Stimulated activated CD4-positive, alpha-beta T cell treated with anti-CD3 and anti-CD28 coated beads, TNF-alpha, amount 100 ng/mL, for 4 hours (primary cell): ENCODE measurements around the gene SPDEF.

ENCODE experiments used
- DNase-seq, 3 experiments: peaks; one replicate each; pipeline ENCODE4 v3.0.0-alpha.2; 2020; ENCODE audit warnings: low read depth in 3 of 3

Gene SPDEF

DNA sequence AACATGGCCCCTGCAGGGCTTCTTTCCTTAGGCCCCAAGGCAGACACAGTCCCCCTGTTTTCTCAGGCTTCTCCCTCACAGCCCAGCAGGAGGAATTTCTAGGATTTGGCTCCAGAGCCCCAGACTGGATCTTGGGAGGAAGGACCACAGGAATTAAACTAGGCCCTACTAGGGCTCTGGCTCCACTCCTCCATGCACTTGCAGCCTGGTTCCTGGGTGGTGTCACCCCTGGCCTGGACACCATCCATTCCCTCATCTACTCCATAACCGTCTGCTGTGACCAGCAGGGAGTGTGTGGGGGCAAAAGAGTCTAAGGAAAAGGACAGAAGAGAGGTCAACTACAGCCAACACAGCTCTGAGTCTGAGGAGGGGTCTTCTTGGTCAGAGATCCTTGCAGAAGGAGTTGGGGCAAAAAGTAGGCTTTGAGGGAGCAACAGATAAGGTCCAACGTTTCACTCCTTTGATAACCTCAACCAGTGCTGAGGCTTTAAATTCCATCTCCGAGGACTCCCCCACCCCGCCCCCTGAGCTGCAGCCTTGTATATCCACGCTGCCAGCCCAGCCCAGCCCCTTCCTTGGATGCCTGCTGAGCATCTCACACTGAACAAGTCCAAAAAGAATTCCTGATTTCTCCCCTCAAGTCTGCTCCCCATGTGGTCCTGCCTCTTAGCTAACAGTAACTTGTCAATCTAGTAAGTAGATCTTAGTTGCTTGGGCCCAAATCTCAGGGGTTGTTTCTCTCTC, 27.9 kb upstream of the SPDEF start:
- no peak for DNase-seq

DNA sequence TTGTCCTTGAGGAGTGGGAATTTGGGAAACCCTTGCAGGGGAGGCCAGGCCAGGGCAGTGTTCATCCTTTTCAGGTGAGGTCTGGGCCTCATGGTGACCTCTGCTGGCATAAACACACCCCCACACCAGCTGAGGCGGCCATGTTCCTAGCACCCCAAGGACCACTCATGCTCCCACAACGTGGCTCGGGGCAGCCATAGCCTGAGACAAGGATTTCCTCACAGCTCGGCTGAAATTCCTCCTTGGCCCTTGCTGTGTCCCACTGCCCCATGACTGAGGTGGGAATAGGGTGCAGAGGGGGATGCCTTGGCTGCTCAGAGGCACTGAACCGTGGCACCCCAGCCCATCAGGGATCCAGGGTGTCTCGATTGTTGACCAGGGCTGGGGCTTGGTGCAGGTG, 27.3 kb upstream of the SPDEF start:
- no peak for DNase-seq

DNA sequence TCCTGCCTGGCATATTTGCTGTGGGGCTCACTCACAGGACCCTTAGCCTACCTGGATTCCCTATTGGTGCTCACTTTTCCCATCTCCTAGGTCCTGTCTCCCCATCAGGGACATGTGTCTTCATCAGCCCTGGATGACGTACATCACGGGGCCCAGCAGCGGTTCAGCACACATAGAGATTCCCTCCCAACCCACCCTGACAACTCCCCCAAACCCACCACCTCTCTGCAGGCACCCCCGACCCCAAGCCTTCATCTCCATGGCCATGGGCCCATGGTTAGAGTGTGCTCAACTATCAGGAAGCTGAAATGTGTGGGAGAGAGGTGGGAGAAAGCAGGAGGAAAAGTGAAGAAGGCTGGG, 25.4 kb upstream of the SPDEF start:
- DNase-seq: no peak

DNA sequence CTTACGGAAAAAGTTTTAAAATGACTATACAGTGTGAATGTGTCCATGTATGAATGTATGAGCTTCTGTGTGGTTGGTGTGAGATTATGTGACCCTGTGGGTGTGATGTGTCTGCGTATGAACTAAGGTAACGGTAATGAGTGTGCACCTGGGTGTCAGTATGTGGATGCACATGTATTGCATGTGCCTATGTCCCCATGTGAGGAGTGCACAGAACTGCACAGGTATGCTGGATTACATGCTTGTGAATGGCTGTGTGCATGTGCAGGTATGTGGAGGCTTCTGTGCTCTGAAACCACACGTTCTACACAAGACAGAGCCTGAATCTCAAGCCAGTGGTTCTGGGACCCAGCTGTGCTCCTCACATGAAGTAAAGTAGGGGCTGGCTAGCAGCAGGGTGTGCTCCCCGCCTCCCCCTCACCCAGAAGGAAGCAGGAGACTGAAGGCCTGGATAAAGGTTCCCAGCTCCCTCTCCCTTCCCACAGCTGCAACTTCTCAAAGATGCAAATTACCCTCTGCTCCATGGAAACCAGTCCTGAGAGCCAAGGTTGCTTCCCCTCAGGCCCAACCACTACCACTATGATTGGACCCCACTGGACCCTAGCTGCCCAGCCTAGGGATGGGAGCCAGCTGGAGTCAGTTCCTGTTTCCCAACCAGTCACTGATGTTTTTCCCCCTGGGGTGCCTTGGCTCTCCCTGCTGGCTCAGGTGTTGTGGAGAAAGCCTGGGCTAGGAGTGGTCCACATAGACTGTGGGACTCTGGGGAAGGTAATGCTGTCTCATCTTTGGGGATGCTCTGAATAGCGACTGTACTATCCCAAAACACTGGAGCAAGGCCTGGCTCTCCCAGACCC, 24.8 kb upstream of the SPDEF start:
- DNase-seq: no peak

DNA sequence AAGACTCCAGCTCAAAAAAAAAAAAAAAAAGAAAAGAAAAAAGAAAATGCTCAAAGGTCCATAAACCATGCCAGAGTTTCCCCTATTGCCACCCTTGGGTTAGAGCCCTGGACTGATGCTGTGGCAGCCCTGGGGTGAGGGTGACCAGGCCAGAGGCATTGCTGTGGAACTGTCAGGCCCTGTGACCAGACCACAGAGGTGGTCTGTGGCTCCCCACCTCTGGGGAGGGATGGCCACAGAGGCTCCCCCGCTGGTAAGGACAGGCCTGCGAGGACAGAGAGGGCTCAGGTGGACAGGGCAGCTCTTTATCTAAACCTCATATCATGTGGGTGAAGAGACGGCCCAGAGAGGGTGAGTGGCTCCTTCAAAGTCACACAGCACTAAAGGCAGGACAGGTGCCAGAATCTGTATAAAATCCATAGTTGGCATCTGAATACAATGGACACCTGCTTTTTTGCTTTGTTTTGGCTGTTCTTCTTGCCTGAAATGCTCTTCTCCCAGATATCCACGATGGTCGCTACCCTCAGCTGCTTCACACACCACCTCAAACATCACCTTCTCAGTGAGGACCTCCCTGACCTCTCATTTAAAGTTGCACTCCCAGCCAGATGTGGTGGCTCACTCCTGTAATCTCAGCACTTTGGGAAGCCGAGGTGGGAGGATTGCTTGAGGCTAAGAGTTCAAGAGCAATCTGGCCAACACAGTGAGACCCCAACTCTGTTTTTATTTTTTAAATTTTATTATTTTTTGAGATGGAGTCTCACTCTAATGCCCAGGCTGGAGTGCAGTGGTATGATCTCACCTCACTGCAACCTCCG, 22.5 kb upstream of the SPDEF start:
- no peak for DNase-seq

DNA sequence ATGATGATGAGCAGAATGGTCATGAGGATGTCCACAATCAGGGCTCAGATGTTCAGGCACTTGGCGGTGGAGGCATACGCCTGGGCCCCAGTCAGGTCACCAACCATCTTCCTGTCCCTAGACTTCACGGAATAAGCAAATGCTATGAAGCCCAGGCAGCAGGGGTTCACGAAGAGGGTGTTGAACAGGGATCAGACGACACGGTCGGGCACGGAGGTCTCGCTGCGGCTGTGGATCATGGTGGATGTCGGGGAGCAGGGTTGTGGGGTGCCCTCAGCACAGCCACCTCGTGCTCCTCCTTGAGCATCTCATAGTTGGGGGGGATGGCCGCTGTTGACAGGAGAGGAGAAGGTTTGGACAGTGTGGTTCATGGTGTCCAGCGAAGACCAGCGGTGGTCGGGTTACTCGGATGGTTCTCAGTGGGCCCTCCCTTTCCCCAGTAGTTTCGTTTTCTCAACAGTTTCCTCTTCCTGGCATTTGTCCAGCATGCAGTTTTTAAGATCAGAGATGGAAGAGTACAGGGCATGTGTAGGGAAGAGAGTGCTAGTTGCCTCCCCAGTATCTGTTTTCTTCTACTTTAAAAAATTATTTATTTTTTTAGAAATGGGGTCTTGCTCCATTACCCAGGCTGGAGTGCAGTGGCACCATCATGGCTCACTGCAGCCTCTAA, 20.3 kb upstream of the SPDEF start:
- DNase-seq: no peak

DNA sequence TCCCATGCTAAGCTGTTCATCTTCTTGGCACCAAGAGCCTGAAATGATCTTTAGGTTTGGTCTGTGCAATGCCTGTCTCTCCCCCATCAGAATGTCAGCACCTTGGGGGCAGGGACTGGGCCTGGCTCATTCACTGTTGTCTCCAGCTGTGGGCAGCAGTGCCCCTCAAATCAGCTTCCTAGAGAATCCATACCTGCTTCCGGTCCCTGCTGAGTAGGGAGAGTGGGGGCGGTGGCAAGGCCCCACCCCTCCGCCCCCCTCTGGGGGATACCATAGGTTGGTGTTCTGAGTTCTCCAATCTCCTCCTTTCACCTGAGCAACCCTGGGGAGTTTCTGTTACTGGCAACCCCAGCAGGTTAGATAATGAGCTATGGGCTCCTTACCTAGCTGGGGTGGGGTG, 19.2 kb upstream of the SPDEF start:
- no peak for DNase-seq

DNA sequence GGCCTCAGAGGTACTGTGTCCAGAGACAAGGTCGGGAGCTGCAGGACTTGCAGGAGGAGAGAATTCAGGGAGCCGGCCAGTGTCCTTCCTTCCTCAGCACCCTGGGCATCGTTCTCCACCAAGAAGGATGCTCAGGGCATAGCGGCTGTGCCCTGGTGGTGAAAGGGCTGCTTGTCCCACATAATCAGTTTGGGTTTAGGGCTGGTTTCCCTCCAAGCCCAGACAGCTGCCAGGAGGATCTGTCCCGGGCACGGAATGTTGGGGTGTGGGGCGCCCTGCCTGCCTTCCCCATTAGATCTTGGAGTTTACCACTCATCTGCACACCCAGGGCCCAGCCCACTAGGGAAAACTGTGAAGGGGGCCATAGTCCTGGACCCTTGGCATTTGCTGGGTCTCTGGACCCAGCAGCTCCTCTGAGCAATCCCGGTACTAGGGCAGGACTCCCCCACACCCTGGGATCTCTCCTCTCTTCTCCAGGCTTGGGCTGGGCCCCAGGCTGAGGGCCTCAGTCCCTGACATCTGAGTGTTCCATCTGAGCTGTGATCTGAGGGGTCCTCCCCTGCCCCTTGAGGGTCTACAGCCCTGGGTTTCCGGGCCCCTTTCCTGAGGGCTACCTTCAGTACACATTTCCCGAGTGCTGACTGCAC, 18.6 kb upstream of the SPDEF start:
- DNase-seq: no peak

DNA sequence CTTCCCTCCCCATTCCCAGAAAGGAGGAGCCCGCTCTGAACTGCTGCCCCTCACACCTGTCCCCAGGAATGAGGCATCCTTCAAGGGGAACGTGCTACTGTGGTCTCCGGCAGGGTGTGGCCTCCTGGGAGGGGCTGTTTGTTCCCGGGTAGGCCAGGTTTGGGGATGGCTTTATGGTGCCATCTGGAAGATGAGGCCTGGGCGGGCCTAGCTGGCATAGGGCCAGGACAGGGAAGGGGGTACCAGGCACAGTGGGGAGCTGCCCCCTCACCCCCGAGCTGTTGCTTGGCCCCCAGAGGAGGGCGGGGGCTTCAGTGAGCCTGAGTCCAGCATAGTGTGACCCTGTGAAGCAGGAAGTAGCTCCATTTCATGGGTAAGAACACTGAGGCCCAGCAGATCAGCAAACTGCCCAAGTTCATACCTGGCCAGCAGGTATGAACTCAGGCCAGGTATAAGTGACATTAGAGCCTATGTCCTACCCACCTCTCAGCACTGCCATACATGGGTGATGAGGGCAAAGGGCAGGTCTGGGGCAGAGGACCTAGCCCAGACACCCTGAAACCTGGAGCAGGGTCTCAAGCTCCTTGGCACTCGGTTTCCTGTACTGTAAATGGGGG, 17.5 kb upstream of the SPDEF start:
- no peak for DNase-seq

DNA sequence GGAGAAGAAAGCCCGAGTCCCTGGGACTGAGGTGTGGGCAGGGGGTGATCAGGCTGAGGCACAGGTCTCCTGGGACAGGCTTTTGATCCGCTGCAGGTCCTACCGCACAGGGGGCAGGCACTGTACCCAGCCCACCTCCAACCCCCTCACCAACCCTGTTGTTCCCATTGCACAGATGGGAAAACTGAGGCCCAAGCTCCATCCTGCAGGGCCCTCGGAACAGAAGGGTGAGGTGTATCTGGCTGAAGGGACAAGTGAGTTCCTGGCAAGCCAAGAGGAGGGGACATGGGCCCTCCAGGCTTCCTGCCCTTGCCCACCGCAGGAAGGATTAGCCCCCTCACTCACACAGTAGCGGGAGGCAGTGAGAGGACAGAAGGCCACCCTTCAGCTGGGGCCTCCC, 16.5 kb upstream of the SPDEF start:
- DNase-seq: no peak

DNA sequence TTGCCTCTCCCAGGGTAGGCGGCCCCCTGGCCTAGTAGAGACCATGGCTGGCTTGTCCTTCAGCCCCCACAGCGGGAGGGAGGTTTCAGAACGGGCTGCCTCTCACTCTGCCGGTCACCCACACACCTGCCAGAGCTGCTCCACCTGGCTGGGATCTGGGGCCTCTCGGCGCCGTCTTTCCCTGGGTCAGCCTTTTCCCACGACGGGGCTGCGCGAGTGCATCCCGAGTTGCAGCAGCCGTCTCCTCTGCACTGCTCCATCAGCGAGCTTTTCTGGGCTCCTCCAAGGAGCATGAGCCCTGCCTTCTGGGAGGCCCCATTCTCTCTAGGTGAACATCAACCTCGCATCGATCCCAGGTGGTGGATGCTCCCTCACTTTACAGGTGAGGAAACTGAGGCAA, 15.9 kb upstream of the SPDEF start:
- DNase-seq: no peak

DNA sequence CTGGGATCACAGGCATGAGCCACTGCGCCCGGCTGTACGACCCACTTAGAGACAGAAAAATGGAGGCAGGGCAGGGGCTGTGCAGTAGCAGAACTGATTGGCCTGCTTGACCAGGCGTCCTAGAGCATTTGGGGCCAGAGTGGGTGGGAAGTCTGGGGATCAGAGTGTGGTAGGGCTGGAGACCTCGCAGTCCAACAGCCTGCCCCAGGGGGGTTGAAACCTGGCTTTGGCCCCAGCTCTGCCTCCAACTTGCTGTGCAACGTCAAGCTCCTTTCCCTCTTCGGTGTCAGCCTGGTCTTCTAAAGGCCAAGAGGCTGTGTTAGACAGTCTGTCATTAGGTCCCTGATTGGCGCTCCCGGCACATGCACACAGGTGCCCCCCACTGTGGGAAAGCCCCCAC, 15.3 kb upstream of the SPDEF start:
- no peak for DNase-seq

DNA sequence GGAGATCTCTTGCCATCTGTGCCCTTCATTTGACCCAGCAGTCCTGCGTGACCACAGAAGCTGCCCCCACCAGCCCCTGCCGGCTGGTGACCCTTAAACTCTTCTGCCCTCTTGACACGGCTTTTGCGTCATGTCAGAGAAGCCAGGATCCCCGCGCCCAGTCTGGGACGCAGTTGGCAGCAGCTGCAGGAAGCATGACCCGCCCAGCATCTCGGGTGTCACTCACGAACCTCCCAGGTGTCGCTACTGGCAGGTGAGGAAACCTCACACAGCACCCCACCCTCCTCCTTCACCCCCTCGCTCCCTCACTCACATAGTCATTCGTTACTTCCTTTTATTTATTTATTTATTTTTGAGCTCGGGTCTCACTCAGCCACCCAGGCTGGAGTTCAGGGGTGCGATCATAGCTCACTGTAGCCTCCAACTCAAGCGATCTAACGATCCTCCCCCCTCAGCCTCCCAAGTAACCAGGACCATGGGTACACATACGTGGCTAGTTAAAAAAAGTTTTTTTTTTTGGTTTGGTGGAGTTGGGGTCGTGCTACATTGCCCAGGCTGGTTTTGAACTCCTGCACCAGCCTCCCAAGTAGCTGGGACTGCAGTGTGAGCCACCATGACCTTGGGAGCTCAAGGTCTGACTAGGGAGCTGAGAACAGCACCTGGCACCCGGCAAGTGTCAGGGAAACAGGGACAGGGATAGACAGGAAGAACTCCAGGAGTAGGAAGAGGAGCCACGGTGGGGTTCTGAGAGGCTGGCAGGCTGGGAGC, 14.1 kb upstream of the SPDEF start:
- no peak for DNase-seq

DNA sequence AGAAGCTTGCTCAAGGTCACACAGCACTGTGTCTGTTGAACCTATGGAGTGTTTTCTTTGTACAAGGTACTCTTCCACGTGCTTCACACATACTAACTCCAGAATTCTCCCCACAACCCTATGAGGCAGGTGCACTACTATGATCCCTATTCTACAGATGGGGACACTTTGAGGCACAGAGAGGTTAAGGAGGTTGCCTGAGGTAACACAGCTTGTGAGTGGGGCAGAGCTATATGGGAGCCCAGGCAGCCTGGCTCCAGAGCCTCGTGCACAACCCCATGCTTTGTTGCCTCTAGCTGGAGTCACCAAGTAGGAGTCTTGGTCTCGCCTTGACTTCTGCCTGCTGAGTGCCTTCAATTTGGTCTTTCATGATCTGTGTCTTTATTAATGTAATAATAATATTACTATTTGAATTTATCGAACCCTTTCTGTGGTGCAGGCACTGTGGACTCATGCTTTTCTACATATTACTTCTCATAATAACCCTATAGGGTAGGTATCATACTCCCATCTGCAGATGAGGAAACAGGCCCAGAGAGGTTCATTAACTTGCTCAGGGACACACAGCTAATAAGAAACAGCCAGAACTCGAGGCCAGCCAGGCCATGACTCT, 13.3 kb upstream of the SPDEF start:
- no peak for DNase-seq

DNA sequence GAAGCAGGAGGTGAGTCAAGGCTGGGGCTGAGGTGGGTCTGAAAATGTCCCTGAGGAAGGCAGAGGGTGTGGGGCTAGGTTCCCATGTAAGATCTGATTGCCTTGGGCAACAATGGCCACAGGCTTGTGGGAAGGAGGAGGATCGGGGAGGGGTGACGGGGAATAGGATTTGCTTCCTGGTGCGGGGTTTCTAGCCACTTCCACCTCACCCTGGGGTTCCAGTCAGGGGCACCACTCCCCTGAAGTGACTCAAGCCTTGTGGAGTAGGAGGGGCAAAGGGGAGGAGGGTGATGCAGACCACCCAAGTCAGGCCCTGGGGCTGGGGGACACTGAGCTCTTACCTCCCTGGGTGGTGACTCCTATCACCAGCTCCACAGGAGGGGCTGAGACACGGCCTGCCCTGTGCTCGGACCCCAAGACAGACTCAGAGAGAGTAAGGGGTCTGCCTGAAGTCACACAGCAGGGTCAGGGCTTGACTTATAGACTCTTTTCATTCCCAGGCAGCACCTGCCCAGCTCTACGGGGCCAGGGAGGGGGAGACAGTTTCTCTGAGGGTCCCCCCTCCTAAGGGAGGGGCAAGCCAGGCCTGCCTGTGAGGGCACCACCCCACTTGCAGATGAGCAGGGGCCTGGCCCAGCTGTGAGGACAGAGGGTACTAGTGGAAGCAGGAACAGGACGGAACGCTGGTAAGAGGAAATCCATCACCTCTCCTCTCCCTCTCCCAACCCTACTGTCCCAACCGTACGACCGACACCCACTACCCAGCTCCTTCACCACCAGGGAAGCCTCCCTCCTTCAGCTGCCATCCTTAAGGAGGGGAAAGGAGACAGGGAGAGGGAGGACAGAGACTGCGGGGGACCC, 12.4 kb upstream of the SPDEF start:
- DNase-seq: no peak

DNA sequence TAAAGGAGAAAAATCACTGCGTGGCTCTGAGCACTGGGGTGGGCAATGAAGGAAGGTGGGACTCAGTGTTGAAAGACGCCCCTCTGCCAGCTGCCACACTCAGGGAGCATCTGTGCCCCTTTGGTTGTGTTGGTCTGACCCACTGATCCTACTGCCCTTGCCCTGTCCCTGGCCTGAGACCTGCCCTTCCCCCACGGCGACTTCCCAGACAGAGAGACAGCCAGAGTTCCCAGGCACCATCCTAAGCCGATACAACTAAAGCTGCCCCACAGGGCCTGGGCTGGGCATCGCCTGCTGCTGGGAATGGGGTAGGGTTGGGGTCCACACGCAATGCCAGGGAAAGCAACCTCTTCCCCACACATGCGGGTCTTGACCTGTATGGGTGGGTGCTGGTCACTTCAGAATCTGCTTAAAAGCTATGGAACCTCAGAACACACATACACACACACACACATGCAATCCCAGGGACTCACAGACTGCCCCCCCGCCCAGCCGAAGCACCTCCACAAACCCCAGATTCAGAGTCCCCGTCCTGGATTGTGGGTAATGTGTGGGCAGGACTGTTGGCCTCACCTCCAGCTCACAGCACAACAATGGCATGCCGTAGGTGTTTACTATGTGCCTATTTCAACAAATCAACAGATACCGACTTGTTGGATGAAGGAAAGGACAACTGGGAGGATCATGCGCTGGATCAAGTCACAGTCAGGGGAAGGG, 10.9 kb upstream of the SPDEF start:
- no peak for DNase-seq

DNA sequence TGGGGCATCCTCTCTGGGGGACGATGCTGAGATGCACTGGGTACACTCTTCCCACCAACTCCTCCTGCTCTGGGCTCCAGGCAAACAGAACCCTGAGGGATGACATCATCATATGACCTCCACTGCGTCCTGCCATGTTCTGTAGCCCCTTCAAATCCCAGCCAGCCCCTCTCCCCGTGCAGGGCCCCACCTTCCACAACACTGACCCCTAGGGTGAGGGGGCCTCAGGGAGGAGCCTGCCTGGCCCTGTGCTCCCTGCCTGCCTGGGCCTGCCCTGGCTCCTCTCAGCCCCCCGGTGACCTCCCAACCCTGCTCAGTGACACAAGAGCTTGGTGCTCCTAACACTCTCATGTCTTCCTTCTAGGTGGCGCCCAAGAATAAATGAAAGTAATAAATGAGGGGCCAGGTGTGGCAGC, 9.6 kb upstream of the SPDEF start:
- DNase-seq: no peak

DNA sequence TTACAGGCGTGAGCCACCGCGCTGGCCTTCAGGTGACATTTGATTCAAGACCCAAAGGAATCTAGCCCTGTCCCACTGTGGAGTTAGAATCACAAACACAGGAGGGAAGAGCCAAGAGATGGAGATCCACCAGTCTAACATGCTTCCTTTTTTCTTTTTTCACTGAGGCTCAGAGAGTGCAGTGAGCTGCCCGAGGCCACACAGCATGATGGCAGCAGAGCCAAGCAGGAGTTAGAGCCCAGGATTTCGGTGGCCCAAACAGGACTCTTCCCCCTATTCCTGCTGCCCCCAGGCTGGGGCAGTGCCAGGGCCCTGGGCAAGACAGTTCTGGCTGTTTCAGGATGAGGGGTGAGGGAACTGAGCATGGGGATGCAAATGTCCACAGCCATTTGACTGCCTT, 8.1 kb upstream of the SPDEF start:
- DNase-seq: no peak
